Measurements from ENCODE around the gene KLHL22.

- TF ChIP-seq CTCF (IDR thresholded peaks at IDR 0.05; ENCODE audit: low read length) (no peak), EZH2 (optimal IDR thresholded peaks at IDR 0.05; ENCODE audit: low read depth, low read length) (no peak), EZH2phosphoT487 (IDR thresholded peaks at IDR 0.05; ENCODE audit: low read length) (no peak)
These were observed 76.0 kb downstream of the KLHL22 start for GRCh38 chr22:20419664-20419951.
